ENCODE data around the gene MPP3.
A peak's percentile ranks its signal among the peaks of the same experiment; 100 is the strongest.

MPP3 gene

DNA sequence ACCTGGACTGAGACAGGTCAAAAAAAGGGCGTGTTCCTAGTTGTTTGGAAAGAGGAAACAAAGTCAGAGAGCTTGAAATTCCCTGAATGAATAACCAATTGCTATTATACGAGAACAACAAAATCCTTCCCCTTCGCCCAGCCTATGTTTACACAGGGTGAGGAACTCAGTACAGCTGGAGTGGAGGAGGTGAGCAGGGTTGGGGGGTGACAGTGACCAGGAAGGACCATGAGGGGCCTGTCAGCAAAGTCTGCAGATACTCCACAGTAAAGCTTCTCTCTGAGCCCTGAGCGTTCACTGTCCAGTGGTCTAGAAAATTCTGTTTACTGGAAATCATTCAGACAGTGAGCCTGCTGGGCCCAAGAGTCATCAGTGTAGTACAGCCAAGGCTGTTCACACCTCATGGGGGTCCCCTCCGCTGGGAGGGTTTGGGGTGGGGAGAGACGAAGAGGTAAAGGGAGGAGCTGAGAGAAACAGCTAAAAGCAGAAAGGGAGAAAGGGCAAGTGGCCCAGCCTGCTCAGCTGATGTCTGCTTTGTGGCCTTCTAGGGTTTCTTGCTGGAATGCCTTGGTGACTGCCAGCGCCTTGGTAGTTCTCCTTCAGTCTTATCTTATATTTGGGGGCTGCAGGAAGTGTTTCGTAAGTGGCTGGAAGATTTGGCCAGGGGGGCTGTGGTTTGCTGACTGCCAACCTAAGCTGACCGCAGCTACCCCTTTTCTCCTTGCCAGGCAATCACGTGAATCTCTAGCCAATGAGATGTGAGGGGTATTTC, 59.9 kb downstream of the MPP3 start:
- DNase-seq (ENCODE audit: low spot score), result no peak

DNA sequence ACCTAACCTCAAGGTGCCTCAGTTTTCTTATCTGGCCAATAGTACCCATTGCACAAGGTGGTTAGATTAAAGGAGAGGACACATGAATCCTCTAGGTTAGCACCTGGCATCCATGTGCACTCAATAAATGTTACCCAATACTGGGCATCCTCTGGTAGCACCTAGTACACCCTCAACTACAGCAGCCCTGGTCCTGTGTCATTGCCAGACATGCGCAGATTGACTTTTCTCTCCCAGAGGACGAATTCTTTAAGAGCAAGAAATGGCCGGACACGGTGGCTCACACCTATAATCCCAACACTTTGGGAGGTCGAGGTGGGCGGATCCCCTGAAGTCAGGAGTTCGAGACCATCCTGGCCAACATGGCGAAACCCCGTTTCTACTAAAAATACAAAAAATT, 61.5 kb downstream of the MPP3 start:
- DNase-seq (ENCODE audit: low spot score), result no peak

DNA sequence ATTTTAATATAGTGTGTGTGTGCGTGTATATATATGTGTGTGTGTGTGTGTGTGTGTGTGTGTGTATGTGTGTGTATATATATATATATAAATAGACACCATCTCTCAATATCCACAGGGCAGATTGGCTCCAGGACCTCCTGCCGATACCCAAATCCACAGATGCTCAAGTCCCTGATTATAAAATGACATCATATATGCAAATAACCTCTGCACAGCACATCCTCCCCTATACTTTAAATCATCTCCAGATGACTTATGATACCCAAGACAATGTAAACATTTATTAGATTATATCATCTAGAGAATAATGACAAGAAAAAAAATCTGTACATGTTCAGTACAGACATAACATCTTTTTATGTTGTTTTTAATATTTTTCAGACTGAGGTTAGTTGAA, 62.0 kb downstream of the MPP3 start:
- DNase-seq (ENCODE audit: low spot score), result no peak

DNA sequence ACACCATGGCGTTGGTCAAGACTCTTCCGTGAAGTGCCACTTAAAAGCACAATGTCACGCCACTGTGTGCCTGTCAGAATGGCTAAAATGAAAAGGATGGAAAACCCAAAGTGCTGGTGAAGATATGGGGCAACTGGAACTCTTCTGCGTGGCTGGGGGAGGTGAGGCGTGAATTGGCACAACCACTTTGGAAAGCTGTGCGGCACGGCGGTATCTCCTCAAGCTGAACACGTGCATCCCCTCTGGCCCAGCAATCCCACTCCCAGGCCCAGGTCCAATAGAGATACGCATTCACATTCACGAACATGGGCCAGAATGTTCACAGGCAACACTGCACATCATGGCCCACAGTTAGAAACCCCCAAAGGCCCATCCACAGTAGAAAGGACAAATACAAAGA, 63.1 kb downstream of the MPP3 start:
- DNase-seq (ENCODE audit: low spot score), result no peak

DNA sequence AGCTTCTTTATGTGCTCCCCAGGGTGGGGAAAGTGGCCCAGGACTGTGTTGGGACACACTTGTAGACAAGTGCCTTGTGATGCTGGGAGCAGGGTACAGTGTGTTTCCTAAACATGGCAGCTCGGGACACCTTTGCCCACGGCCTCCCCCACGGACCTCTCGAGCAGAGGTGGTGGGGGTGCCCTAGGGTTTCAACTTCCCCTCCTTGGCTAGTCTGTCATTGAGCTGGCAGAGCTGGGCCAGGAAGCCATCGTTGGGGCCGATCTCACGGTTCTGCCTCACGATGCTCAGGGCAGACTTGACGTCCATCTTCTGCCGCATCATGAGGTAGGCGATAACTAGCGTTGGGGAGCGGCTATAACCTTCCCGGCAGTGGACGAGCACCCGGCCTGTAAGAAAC, 63.5 kb downstream of the MPP3 start:
- no peak for DNase-seq (ENCODE audit: low spot score)

DNA sequence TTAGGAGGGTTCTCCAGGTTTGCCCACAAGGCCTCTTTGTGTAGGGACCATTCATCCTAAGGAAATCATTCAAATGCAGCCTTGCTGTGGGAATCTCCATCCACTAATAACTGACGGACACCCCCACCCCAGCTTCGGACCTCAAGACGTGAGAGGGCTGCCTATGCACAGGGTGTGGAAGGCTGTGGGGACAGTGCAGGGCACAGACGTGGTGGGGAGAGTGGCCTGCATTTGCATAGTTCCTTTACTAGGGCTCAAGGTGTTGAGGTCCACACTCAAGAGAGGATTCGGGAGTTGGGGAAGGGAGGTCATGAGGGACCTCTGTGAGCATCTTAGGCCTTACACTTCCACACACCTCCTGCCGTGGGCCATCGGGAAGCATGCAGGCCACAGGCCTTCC, 64.0 kb downstream of the MPP3 start:
- DNase-seq (ENCODE audit: low spot score), result no peak

DNA sequence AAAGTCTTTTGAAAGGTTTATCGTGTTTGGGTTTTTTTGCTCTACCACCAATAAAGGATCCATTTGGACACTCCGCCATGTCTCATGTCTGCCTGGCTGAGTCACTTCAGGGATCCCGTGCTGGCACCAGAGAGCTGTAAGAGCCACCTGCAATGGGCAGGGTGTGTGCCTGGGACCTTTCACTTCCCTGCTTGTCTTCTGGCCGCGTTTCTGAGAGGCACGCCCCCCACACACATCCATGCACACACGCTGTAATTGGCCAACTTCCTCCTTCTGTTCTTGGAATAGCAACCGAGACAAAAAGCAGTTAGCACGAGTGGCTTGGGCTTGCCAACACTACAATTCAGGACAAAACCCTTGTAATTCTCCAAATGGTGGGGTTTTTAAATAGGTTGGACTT, 64.6 kb downstream of the MPP3 start:
- DNase-seq (ENCODE audit: low spot score), result no peak

DNA sequence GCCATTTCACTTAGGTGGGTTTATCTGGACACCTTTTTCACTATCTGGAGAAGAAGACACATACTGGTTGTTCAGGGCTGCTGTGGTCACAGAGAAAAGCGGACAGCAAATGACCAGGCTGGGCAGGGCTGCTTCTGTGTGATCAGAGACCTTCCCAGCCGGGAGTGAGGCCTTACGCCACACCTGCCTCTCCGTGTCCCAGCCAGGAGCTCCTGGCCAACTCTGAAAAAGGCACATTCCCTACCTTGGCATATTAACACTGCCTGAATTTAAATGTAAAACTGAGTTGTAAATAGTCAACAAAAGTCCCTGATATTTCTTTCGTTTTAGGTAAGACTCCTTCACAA, 65.3 kb downstream of the MPP3 start:
- DNase-seq (ENCODE audit: low spot score), result no peak

DNA sequence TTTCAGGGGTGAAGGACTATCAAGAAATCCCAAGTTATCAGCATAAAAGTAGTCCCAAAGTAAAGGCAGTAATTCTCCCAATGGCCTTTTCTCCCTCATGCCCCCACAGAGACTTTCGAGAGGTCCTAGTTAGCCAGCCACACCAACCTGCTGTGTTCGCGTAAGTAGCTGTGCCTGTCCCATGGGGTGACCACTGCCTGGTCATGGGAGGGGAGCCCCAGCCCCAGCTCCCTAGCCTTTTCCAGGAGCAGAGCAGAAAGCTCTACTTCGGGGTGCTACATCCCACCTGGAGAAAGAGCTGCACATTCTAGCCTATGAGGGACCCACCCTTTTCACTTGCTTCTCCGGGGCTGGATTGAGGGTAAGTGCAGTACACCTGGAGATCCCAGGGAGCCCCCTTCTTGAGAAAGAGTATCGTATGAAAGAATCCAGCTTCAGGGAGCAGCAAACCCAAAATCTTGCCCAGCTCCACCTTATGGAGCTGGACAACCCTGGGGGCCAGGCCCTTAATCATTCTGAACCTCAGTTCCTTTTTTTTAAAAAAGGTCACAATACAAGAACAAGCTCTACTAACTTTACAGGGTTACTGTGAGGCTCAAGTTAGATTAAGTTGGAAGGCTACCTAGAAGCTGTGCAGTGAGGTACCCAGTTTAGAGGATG, 65.8 kb downstream of the MPP3 start:
- no peak for DNase-seq (ENCODE audit: low spot score)

DNA sequence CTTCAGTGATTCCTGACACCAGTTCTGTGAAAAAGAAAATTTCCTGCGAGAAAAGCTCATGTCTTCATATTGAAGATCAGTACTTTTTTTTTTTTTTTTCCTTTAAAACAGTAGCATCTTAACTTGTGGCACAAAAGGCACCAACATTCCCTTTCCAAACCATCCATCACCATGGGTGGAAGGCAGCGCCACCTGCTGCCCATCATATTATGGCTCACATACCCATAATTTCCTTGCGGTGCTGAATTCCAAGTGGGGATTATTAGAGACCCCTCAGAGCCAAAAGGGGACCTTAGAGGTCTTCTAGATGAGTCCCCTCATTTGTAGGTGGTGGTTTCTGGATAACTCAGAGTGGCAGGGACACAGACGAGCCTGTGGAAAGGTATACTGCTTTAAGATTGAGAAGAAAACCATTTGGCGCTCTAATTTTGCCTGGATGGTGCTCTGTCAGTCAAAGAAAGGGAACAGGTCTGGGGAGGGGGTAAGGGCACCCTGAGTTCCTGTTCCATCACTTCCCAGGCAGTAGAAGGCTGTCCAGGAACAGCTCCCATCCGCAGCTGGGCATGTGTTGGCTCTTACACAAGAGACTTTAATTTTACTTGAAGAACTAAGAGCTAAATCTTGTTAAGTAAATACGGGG, 66.4 kb downstream of the MPP3 start:
- DNase-seq (ENCODE audit: low spot score), result peak; percentile 32

DNA sequence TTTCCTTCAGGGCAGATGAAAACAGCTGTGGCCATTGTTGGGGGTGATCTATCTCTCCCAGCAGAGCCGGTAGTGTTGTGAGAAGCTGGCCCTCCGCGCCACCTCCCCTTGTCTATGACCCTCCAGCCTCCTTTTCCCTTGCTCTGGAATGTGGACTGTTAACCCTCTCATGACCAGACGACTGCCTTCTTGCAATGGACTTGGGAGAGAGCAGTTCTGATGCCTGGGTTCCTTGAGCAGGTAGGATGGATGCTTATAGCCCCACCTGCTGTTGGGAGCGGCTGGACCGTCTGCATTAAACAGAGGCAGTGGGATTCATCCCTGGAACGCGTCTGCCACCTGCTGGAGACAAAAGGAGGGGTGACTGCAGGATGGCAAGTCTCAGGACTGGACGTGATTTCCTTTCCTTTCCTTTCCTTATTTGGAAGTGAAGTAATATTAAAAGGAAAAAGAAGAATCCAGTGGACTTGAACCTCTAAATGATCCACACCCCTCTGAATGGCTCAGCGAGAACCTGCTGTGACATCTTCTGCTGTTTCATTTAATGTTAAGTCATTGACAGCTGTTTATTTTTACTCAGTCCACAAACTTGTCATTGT, 72.6 kb downstream of the MPP3 start:
- DNase-seq (ENCODE audit: low spot score), result peak; percentile 86

DNA sequence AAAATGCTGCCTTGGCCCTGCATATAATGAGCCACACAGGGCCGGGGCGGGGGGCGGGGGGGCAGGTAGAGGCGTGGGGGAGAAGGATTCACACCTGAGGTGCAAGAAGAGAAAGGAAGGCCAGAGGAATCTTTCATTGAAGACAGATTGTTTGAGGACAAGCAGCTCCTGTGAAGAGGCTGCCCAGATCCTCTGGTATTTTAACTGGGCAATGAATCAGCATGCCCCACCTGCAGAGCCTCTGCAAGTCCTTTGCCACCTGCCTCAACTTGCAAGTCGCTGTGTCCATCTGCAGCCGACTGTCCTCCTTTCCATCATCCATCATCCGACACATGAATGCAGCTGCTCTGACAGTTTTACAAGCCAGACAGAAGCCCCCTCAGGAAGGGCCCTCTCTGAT, 73.1 kb downstream of the MPP3 start:
- DNase-seq (ENCODE audit: low spot score), result no peak

DNA sequence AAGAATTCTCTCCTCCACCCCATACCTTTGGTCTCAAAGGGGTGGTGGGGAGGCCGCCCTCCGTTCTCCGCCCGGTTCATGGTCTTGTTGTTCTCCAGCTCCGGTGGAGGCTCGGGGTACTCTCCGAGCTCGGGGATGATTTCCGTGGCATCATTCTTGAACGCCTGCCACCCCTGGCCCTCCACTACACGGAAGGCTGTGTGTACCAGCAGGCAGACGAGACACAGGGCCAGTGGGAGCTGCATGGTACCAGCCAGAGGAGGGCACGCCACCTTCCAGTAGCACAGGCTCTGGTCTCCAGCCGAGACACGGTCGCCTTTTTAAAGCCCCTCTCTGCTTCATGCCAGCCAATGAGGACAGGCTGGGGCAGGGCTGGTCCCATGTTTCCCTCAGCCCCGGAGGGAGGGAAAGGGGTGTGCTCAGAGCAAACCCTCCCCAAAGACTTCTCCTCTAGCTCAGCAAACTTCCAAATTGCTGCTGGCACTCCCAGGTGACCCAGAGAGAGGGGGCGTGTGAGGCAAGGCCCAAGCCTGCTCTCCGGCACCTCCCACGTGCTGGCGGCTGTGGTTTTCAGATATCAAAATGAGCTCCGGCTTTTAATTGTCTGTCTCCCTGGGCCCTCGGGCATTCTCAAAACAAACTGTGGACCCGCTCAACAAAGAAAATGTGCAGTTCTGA, 74.3 kb downstream of the MPP3 start, which contains the start of gene SOST:
TSS of gene SOST (minus strand) at position 295 of the 678 bp plus-strand sequence. CDS start at position 245, 50 bp downstream.
- DNase-seq (ENCODE audit: low spot score), result no peak

DNA sequence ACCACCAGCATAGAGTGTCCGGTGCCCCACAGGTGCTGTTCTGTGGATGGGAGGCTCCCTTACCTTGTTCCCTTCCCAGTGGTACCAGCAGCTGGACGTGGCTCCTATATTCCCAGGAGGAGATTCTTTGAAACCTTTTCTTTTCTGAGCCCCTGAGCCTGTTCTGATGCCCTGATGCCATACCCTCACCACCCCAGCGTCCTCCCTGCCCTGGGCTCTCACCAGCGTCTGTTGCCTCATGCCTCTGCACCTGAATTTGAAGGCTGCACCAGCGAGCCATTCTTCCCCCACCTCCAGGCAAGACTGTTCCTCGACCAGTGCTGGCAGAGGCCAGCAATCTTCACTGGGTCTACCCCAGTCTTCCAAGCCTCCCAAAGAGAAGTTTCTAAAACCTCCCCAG, 74.9 kb downstream of the MPP3 start:
- no peak for DNase-seq (ENCODE audit: low spot score)

DNA sequence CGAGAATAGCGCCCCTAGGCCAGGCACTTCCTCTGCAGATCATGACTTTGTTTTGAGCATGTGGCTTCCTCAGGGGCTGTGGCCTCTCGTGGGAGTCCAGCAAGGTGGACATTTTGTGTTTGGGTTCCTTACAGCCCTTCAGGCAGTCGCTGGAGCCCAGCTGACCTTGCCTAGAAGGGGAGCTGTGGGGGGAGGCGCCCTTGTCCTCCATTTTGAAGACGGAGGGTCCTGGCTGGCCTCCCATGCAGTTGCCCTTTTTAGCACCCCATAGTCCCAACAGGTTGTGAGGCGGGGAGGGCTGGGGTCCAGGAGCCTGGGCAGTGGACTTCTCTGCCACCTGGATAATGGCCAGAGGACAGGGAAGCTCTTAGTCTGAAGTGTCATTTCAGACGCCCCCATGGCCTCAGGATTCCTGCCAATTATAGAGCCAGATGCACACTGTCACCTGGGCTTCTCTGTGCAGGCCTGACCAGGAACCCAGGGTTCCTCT, 75.7 kb downstream of the MPP3 start:
- DNase-seq (ENCODE audit: low spot score), result no peak

DNA sequence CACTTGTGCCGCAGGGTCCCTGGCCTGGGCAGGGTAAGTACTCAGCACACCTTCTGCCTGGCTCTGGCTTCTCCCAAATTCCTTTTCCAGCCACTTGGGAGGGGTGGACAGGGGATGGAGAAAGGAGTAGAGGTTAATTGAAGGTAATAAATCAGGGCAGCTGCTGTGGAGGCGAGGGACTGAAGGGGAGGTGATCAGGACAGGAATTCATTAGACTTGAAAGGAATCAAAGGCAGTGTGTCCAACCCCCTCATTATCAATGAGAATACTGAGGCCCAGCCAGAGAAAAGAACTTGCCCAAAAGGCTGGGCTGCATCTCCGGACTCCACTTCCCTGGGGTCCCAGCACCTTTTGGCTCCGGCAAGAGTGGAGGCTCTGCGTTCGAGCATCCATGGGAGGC, 76.7 kb downstream of the MPP3 start:
- DNase-seq (ENCODE audit: low spot score), result no peak

DNA sequence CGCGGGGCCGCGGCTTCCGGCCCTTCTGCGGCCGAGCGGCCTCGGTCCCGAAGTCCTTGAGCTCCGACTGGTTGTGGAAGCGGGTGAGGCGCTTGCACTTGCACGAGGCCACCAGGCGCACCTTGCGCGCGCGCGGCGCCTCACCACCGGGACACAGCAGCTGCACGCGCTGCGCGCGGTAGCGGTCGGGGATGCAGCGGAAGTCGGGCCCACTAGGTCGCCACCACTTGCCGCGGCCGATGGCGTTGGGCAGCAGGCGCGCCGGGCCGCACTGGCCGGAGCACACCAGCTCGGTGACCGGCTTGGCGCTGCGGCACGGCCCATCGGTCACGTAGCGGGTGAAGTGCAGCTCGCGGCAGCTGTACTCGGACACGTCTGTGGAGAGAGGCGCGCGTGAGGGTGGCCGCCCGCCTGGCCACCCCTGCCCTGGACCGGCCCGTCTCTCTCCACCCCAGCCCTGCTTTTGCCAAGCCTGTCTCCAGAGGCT, 77.5 kb downstream of the MPP3 start:
- DNase-seq (ENCODE audit: low spot score), result no peak

DNA sequence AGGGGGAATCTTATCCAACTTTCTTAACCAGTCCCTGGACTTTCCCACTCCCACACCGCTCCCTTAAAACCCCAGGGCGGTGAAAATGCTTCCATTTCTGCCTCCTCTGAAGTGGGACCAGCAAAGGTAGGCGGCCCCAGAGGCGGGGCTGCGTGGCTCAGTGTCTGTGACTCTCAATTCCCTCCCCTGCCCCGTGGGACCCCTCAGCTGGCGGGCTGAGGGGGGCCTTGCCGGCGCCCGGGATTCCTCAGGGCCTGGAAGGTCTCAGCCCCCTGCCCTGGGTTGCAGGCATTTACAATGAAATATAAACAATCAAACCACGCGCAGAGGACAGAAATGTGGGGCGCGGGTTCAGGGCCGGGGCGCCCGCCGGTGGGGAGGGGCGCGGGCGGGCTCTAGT, 78.0 kb downstream of the MPP3 start:
- no peak for DNase-seq (ENCODE audit: low spot score)

DNA sequence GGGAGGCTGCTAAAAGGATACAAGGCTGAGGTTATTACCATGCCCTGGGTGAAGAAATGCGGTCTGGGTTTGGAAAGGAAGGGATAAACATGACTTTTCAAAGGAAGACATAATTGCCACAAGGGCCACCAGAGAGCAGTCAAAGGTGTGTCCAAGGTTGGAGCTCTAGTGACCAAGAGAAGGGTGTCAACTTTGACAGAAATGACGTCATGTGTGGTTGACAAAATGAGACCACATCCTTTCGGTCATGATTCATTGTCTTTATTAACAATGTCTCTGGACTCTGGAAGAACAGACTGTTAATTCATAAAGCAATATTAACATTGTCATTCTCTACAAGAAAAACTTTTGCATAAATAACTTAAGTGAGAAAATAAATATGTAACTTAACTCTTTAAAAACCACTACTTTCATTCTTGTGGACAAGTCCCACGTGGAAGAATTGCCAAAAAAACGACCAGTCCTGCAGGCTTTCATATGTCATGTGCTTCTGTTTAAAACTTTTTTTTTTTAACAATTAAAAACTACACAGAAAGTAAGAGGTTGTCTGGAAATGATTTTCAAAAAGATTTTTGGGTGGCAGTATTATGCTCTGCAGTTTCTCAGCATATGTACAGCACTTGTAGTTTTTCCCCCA, 79.3 kb downstream of the MPP3 start:
- DNase-seq (ENCODE audit: low spot score), result peak; percentile 20
